Endothelial cell of umbilical vein (primary cell): Measurements from ENCODE around the gene MESP1.

ENCODE experiments used
- EZH2 ChIP-seq: IDR thresholded peaks from 2 replicates; pipeline ENCODE4 v1.6.1; 2012; ENCODE audit warnings: borderline replicate concordance, low read depth, mild to moderate bottlenecking, moderate library complexity, low read length, inconsistent platforms; ENCODE audit not compliant: severe bottlenecking
- FOS ChIP-seq: IDR thresholded peaks from 2 replicates; pipeline ENCODE4 v1.6.1; 2011; ENCODE audit warnings: mild to moderate bottlenecking, low read length, moderate library complexity, borderline replicate concordance; ENCODE audit not compliant: insufficient read depth
- GATA2 ChIP-seq: IDR thresholded peaks from 2 replicates; pipeline ENCODE4 v1.7.0; 2011; ENCODE audit warnings: low read depth, mild to moderate bottlenecking, moderate library complexity, mixed read lengths, low read length; ENCODE audit not compliant: insufficient read length, insufficient read depth
- MAX ChIP-seq: IDR thresholded peaks from 2 replicates; pipeline ENCODE4 v1.6.1; 2011; ENCODE audit not compliant: insufficient read depth, insufficient read length
- POLR2A ChIP-seq: IDR thresholded peaks from 2 replicates; pipeline ENCODE4 v1.6.1; 2012; ENCODE audit warnings: low read depth, mild to moderate bottlenecking, control low read depth, low read length
- POLR2AphosphoS5 ChIP-seq: IDR thresholded peaks from 2 replicates; pipeline ENCODE4 v1.6.1; 2012; ENCODE audit warnings: low read depth, mild to moderate bottlenecking, control low read depth, low read length, moderate library complexity; ENCODE audit not compliant: insufficient read depth
- TF ChIP-seq, protein P1 (sequence below), 2 donors: IDR thresholded peaks; 1 replicate in 1 of 2; 2 replicates in 1 of 2; pipeline ENCODE4 v1.5.1; 2011; ENCODE audit warnings: low read length in 2 of 2, mild to moderate bottlenecking in 2 of 2, moderate library complexity in 2 of 2, control low read depth in 1 of 2, inconsistent platforms in 1 of 2, low read depth in 1 of 2; ENCODE audit not compliant: insufficient read depth in 1 of 2; ENCODE audit errors: extremely low read depth in 1 of 2

DNA sequence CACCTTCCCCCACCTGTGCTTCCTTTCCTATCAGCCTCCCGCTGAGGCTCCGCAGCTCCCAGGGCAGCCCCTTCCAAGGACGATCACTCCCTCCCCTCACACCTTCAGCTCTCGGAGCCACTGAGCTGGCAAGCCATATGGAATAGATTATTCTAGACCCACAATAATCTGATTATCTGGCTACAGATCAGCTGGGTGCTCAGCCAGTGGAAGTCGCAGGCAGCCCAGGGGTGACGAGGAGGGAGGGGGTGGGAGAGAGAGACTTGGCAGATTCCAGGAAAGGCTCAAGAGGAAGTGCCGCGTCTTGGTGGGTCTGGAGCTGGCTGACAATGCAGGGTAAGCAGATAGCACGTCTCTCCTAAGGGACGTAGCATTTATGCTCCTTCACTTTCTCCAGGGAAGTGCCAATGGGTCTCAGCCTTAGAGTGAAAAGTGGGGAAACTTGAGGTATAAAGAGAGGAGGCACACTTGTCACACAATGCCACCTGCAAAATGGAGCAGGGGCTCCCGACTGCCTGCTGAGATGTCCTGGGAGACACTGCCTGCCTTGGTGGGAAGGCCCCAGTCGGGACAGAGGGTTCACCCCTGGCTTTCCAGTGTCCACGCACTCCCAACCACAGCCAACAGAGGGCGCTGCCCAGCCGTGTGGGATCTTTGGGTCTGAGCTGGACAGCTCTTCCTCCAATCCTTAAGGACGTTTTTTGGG, 9.4 kb upstream of the MESP1 start:
- TF ChIP-seq MAX, result no peak
- TF ChIP-seq, protein P1, sequence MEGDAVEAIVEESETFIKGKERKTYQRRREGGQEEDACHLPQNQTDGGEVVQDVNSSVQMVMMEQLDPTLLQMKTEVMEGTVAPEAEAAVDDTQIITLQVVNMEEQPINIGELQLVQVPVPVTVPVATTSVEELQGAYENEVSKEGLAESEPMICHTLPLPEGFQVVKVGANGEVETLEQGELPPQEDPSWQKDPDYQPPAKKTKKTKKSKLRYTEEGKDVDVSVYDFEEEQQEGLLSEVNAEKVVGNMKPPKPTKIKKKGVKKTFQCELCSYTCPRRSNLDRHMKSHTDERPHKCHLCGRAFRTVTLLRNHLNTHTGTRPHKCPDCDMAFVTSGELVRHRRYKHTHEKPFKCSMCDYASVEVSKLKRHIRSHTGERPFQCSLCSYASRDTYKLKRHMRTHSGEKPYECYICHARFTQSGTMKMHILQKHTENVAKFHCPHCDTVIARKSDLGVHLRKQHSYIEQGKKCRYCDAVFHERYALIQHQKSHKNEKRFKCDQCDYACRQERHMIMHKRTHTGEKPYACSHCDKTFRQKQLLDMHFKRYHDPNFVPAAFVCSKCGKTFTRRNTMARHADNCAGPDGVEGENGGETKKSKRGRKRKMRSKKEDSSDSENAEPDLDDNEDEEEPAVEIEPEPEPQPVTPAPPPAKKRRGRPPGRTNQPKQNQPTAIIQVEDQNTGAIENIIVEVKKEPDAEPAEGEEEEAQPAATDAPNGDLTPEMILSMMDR (IDR thresholded peaks at IDR 0.05; ENCODE audit: extremely low read depth in 1 of 2, insufficient read depth in 1 of 2, low read depth in 1 of 2, low read length in 2 of 2), result peak; percentile 93 to 98
- TF ChIP-seq FOS, result no peak
- no peak for TF ChIP-seq POLR2AphosphoS5
- no peak for TF ChIP-seq GATA2
- no peak for TF ChIP-seq POLR2A
- no peak for TF ChIP-seq EZH2
